Gastrocnemius medialis (tissue), 4 donors: ENCODE results near the gene SREK1. TPM values are rescaled to one million over a fixed set of nuclear protein-coding genes. Genes with fewer than 3 reads are reported as not detected.

ENCODE experiments used
- ATAC-seq, 2 donors: fragments of 150-250 bp; one replicate each; pipeline ENCODE4 v1.9.1; 2016
- DNase-seq, 2 donors: peaks; one replicate each; pipeline ENCODE4 v3.0.0-alpha.2; 2019
- H3K27ac ChIP-seq, 4 donors: fragments of 200-600 bp; sonication (generic); 1 replicate in 1 of 4; 2 replicates in 3 of 4; pipeline ENCODE4 v1.5.1; 2016 to 2018; ENCODE audit warnings: mild to moderate bottlenecking in 2 of 4, moderate library complexity in 1 of 4
- H3K27me3 ChIP-seq, 3 donors: fragments of 200-600 bp; sonication (generic) in 2 of 3; 1 replicate in 1 of 3; 2 replicates in 2 of 3; pipeline versions ENCODE4 v1.5.1 to v1.6.0; 2016 to 2019; ENCODE audit warnings: mild to moderate bottlenecking in 1 of 3, moderate library complexity in 1 of 3
- H3K36me3 ChIP-seq, 2 donors: fragments of 200-600 bp; sonication (generic) in 1 of 2; one replicate each; pipeline ENCODE4 v1.5.1; 2017 to 2018
- H3K4me1 ChIP-seq, 2 donors: fragments of 200-600 bp; sonication (generic) in 1 of 2; one replicate each; pipeline ENCODE4 v1.5.1; 2016 to 2017; ENCODE audit warnings: mild to moderate bottlenecking in 2 of 2
- H3K4me3 ChIP-seq, 4 donors: fragments of 200-600 bp; sonication (generic) in 3 of 4; 1 replicate in 1 of 4; 2 replicates in 3 of 4; pipeline ENCODE4 v1.5.1; 2016 to 2019; ENCODE audit warnings: mild to moderate bottlenecking in 2 of 4
- H3K9me3 ChIP-seq, 3 donors: fragments of 200-600 bp; sonication (generic) in 2 of 3; 1 replicate in 1 of 3; 2 replicates in 2 of 3; pipeline ENCODE4 v1.5.1; 2016 to 2019
- POLR2A ChIP-seq, 2 donors: fragments of 450-650 bp; IDR thresholded peaks; one replicate each; pipeline ENCODE4 v1.6.1; 2017; ENCODE audit warnings: antibody characterized with exemption in 2 of 2, mild to moderate bottlenecking in 2 of 2, moderate library complexity in 2 of 2
- in situ Hi-C, 4 donors: fragments of 200-750 bp; cut with MboI; loops; one replicate each; pipeline versions ENCODE4 v1.15.0 to v1.8.0; 2017; ENCODE audit warnings: low sequenced_read_pairs in 4 of 4
- intact Hi-C: fragments of 100-400 bp; cut with DNase I; formaldehyde crosslinking; loops from one replicate; pipeline ENCODE4 v1.15.1; 2023; ENCODE audit warnings: low total_unique reads
- total RNA-seq, 4 donors: library from RNA; depleted of rRNA; stranded (reverse); fragments of >200 nt; gene quantifications; one replicate each; pipeline versions ENCODE4 v1.1.0 to v1.2.3, GENCODE V29; 2016
- TF ChIP-seq, protein P1 (sequence below), 5 experiments: fragments of 450-650 bp in 3 of 5; fragments of 200-600 bp in 2 of 5; sonication (generic) in 2 of 5; IDR thresholded peaks in 4 of 5; conservative IDR thresholded peaks in 1 of 5; 1 replicate in 4 of 5; 2 replicates in 1 of 5; pipeline ENCODE4 v1.5.1; 2016 to 2019; ENCODE audit warnings: antibody characterized with exemption in 5 of 5, mild to moderate bottlenecking in 3 of 5, moderate library complexity in 3 of 5

Gene SREK1
- total RNA-seq, 4 donors from 2014 or later = 10.4 to 61.1 (median 12.3) TPM

DNA sequence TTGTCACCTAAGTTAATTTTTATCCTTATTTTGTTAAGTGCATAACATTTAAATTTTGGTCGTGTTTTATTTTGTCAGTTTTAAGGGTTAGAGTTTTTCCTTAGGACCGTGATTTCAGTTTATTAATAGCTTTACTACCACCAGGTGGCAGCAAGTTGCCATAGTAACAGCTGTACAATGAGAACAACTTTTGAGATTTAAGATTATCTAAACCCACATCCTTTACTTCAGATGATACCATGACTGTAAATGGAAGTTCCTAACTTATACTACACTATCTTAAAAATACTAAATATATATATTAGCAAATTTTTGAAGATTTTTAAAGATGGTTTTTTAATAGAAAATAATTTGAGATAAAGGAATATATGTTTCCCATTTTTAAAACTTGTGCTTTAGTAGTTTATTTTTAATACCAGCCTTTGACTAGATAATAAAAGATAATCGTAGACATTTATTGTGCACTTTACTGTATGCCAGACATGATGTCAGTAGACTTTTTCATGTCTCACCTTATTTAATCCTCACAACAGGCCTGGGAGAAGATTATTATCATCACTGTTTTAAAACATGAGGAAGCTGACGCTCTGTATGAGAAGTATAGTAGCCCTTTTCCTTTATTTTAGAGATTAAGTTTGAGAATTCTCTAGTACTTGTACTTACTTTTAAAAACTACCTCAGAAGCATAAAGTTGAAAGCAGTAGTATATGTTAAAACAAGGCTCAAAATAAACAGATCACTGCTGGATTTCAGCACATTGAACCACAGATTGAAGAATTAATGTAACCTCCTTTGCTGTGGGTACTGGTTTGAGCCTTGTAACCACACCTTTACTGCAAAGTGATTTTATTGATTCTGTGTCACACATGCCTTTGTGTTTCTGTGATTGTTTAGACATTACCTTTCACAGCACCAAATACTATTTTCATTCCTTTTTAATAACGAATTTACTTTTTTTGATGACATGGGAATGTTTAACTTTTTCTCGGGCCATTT, 27.5 kb downstream of the SREK1 start:
- Histone ChIP-seq H3K27me3 (no peaks in the 10 kb centered on the region), H3K36me3 (peaks cover 0 to 57% of the 10 kb centered on the region in 2 donors), H3K4me1 (no peaks in the 10 kb centered on the region), H3K9me3 (no peaks in the 10 kb centered on the region), H3K27ac (no peak overlapping the region), H3K4me3 (no peak overlapping the region)
- TF ChIP-seq POLR2A (IDR thresholded peaks at IDR 0.05) = no peak
- TF ChIP-seq, protein P1, sequence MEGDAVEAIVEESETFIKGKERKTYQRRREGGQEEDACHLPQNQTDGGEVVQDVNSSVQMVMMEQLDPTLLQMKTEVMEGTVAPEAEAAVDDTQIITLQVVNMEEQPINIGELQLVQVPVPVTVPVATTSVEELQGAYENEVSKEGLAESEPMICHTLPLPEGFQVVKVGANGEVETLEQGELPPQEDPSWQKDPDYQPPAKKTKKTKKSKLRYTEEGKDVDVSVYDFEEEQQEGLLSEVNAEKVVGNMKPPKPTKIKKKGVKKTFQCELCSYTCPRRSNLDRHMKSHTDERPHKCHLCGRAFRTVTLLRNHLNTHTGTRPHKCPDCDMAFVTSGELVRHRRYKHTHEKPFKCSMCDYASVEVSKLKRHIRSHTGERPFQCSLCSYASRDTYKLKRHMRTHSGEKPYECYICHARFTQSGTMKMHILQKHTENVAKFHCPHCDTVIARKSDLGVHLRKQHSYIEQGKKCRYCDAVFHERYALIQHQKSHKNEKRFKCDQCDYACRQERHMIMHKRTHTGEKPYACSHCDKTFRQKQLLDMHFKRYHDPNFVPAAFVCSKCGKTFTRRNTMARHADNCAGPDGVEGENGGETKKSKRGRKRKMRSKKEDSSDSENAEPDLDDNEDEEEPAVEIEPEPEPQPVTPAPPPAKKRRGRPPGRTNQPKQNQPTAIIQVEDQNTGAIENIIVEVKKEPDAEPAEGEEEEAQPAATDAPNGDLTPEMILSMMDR (IDR thresholded peaks at IDR 0.05 in 4 of 5, conservative IDR thresholded peaks at IDR 0.05 in 1 of 5) = peak in 2 of 5 experiments; percentile 31 to 48
- DNase-seq (no peak), ATAC-seq (no peak)
- intact Hi-C loops = no loop called here
- in situ Hi-C loops = loop anchor here in 2 of 4 donors (25.0 kb wide), 1 partner anchor 559 kb away; the partner anchor contains the start of gene TRIM23 (in 2 of the 2)

DNA sequence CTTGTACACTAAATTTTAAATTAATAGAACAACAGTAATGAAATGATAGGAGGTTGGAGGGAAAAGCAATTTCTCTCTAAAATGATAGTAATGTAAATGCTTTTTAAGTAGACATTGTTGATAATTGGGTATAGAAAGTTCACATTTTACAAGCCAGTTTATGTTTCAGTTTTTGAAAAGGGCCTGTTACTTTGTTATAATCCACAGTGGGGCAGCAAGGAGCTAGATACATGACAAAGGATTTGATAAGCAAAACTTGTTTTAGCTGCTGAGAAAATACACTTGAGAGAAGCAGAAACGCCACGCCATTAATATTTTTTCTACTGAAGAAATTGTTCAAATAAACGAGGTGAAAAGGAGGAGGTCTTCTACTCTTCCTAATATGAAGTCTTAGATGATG, 30.2 kb downstream of the SREK1 start:
- Histone ChIP-seq H3K9me3 (no peaks in the 10 kb centered on the region), H3K4me3 (no peak overlapping the region), H3K27ac (no peak overlapping the region), H3K4me1 (no peaks in the 10 kb centered on the region), H3K27me3 (no peaks in the 10 kb centered on the region), H3K36me3 (peaks cover 0 to 74% of the 10 kb centered on the region in 2 donors)
- TF ChIP-seq POLR2A (IDR thresholded peaks at IDR 0.05) = no peak
- TF ChIP-seq, protein P1 (IDR thresholded peaks at IDR 0.05 in 4 of 5, conservative IDR thresholded peaks at IDR 0.05 in 1 of 5) = no peak
- intact Hi-C loops = no loop called here
- DNase-seq = no peak
- no peak for ATAC-seq
- in situ Hi-C loops = loop anchor here in 2 of 4 donors (25.0 kb wide), 1 partner anchor 562 kb away; the partner anchor contains the start of gene TRIM23 (in 2 of the 2)

DNA sequence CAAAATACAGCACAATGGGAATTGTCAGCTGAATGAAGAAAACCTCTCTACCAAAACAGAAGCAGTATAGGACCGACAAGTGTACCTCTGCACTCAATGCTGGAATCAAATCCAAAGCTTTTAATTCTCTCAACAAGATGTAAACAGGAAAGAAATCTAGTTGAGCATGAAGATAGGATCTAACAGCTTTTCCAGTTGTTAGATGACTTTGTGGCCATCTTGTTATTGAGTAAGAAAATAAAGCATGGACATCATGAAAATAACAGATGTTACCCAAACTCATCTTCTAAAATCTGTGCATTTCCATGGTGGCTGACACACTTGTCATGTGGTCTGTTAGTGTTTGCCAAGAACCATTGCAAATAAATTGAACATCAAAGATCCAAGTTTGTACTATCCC, 34.7 kb downstream of the SREK1 start:
- no peaks in the 10 kb centered on the region for H3K4me1 ChIP-seq
- no peak overlapping the region for H3K27ac ChIP-seq
- no peaks in the 10 kb centered on the region for H3K9me3 ChIP-seq
- intact Hi-C loops = no loop called here
- no peaks in the 10 kb centered on the region for H3K27me3 ChIP-seq
- ATAC-seq (no peak), DNase-seq (no peak)
- H3K4me3 ChIP-seq = no peak overlapping the region
- in situ Hi-C loops = no loop called here
- TF ChIP-seq POLR2A (IDR thresholded peaks at IDR 0.05) = no peak
- H3K36me3 ChIP-seq = peaks cover 0 to 61% of the 10 kb centered on the region in 2 donors

DNA sequence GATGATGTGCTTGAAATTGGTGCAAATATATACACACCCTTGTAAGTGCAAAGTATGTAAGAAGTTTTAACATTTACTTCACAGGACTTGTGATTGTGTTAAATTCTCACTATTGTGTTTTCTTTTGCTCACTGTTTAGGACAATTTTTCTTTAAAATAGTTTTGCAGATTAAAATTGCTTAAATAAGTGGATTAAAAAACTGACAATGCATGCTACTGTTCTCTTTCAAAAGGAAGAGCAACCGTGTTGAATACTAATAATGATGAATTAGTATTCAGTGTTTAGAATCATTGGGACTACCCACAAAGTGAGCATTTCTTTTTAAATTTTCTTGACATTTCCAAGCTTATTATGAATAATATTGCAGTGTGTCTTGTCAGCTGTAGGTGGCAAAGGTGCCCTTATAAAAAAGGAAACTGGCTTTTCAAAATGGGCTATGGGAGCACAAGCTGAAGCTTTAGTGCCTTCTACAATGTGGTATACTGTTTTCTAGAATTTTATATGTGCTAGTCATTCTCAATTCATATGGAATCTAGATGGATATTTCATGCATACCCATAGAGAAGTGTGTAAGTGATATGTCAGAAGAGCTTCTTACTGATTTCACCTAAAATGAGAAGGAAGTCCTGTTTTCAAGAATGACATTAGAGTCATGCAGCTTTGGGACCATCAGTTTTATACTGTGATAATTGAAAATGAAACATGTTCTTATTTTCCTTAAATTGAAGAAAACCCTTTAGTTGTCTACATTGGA, 35.4 kb downstream of the SREK1 start:
- peaks cover 0 to 55% of the 10 kb centered on the region in 2 donors for H3K36me3 ChIP-seq
- no peaks in the 10 kb centered on the region for H3K9me3 ChIP-seq
- in situ Hi-C loops = no loop called here
- H3K27me3 ChIP-seq = no peaks in the 10 kb centered on the region
- no peaks in the 10 kb centered on the region for H3K4me1 ChIP-seq
- H3K27ac ChIP-seq = no peak overlapping the region
- no peak for ATAC-seq
- intact Hi-C loops = no loop called here
- TF ChIP-seq POLR2A (IDR thresholded peaks at IDR 0.05) = no peak
- TF ChIP-seq, protein P1 (IDR thresholded peaks at IDR 0.05 in 4 of 5, conservative IDR thresholded peaks at IDR 0.05 in 1 of 5) = no peak
- no peak overlapping the region for H3K4me3 ChIP-seq
- no peak for DNase-seq
